Heart right ventricle (tissue), 16 donors: ENCODE results near the gene NAALADL2. TPM values are rescaled to one million over a fixed set of nuclear protein-coding genes. Genes with fewer than 3 reads are reported as not detected.

ENCODE experiments used
- ATAC-seq, 8 donors: fragments of 200-7000 bp; cut with Tn5 transposase; one replicate each; pipeline ENCODE4 v1.9.1; 2020; ENCODE audit warnings: mild to moderate bottlenecking in 8 of 8, moderate library complexity in 8 of 8, moderate number of reproducible peaks in 1 of 8
- DNase-seq, 2 donors: peaks; one replicate each; pipeline ENCODE4 v3.0.0-alpha.2; 2020
- H3K27ac ChIP-seq, 10 donors: fragments of 200-600 bp; sonication (generic) in 2 of 10; one replicate each; pipeline versions ENCODE4 v1.5.0 to v1.8.0; 2020 to 2022; ENCODE audit warnings: mild to moderate bottlenecking in 3 of 10
- H3K27me3 ChIP-seq, 7 donors: fragments of 200-600 bp; one replicate each; pipeline ENCODE4 v1.8.0; 2021 to 2022; ENCODE audit warnings: mild to moderate bottlenecking in 2 of 7
- H3K36me3 ChIP-seq, 9 donors: fragments of 200-600 bp; sonication (generic) in 1 of 9; one replicate each; pipeline versions ENCODE4 v1.5.0 to v1.8.0; 2020 to 2022; ENCODE audit warnings: mild to moderate bottlenecking in 2 of 9
- H3K4me1 ChIP-seq, 9 donors: fragments of 200-600 bp; sonication (generic) in 1 of 9; one replicate each; pipeline versions ENCODE4 v1.5.0 to v1.8.0; 2020 to 2022; ENCODE audit warnings: mild to moderate bottlenecking in 4 of 9
- H3K4me3 ChIP-seq, 10 donors: fragments of 200-600 bp; sonication (generic) in 2 of 10; one replicate each; pipeline versions ENCODE4 v1.5.0 to v1.8.0; 2020 to 2022; ENCODE audit warnings: mild to moderate bottlenecking in 7 of 10, moderate library complexity in 2 of 10
- H3K9me3 ChIP-seq, 11 donors: fragments of 200-600 bp in 10 of 11; sonication (generic) in 2 of 11; one replicate each; pipeline versions ENCODE4 v1.5.0 to v1.8.0; 2013 to 2022; ENCODE audit warnings: mild to moderate bottlenecking in 2 of 11, control low read depth in 1 of 11, moderate library complexity in 1 of 11
- WGBS, 2 donors: extraction: QIAGEN DNeasy Blood & Tissue Kit; methylation state at CpG; one replicate each; pipeline ENCODE4 v1.1.7; 2013; ENCODE audit warnings: inconsistent platforms in 1 of 2; 5-methylcytosine and 5-hydroxymethylcytosine counted together
- intact Hi-C, 10 donors: fragments of 100-400 bp; cut with DNase I; formaldehyde crosslinking; loops; one replicate each; pipeline versions ENCODE4 v1.11.1 to v1.14.2; 2022
- polyA plus RNA-seq, 2 donors: library from polyadenylated mRNA; stranded (reverse); fragments of 200-250 nt; gene quantifications; one replicate each; pipeline ENCODE4 v1.2.3, GENCODE V29; 2013
- total RNA-seq, 10 donors: library from RNA; stranded (reverse); fragmentation: NEBNext Ultra II Directional in 3 of 10; extraction: Animal tissue kit (Norgen Biotek cat#: 25700) in 3 of 10; gene quantifications; one replicate each; pipeline versions ENCODE4 v1.2.1 to v1.2.4, GENCODE V29; 2021 to 2023
- TF ChIP-seq, protein P1 (sequence below), 9 donors: fragments of 200-600 bp; sonication (generic) in 2 of 9; IDR thresholded peaks; one replicate each; pipeline versions ENCODE4 v1.5.0 to v1.8.0; 2021 to 2022; ENCODE audit warnings: antibody characterized with exemption in 9 of 9, mild to moderate bottlenecking in 5 of 9, moderate library complexity in 1 of 9
- donor health status: Arrhythmogenic right ventricular cardiomyopathy.
- donor health status: ischemic (EF 13 %, LVEDD 7.1; RV severe dilation, severe dysfunction).
- donor health status: healthy with polysubstance abuse.
- donor health status: DM: no; HTN: yes; CAD: no.
- donor health status: DM: no; HTN: no; CAD: no.
- donor health status: ischemic (EF 25% LVEDD 6.9; RV normal size, moderate dysfunction).
- donor health status: ischemic (EF 25% LVEDD 5.7; RV mildly dilated, moderate dysfunction).
- donor health status: healthy.
- donor health status: DM: yes; HTN: yes; CAD: no.
- donor health status: Ischemic cardiomyopathy.
- donor health status: ischemic (EF 35%, LVEDD 5.7; RV mildly dilated, moderate dysfunction).
- donor health status: nonischemic (EF 11% LVEDD 7.7; RV severe dilation, severe dysfunction).
- donor health status: DM: yes; HTN: yes; CAD: no.
- donor health status: PGD.
- donor health status: ischemic (EF 29% LVEDD 5.4; RV normal size, mild dysfunction).
- donor health status: nonischemic (EF 23%, LVEDD 6.1; RV moderate dilation, normal function).

NAALADL2 gene
- total and polyA plus RNA-seq, 12 donors: 0.36 to 11.9 (median 5.2) TPM

DNA sequence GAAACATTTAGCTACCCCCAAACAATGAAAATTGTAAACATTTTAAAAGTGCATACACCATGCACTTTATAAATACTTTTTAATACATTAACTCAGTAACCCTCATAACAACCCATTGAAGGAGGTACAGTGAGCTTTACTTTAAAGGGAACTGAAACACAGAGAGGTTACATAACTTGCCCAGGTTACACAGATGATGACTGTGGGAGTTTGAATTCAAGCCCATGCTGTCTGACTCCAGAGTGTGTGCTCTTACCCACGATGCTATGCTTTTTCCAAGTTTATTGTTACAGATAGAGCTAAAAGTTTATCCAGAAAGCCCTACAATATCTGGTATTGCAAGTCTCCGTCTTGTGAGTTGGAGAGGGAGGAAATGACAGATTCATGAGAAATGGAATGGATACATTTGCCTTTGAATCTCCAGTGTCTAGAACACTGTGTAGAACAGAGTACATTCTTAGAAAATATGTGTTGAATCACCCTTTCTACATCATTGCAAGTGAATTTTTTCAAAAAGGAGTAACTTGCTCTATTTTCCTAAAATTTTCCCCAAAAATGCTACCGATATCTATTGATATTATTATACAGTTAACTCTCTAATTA, 428.3 kb downstream of the NAALADL2 start:
- Histone ChIP-seq H3K9me3 (no peaks in the 10 kb centered on the region), H3K4me3 (no peak overlapping the region), H3K36me3 (no peaks in the 10 kb centered on the region), H3K4me1 (peaks cover 0 to 8% (median 0%) of the 10 kb centered on the region in 9 donors), H3K27ac (no peak overlapping the region), H3K27me3 (no peaks in the 10 kb centered on the region)
- WGBS, 2 donors: 83 to 87% methylated on average over 3 of the region's 3 CpGs
- no peak for DNase-seq
- intact Hi-C loops: no loop called here
- ATAC-seq: no peak
- TF ChIP-seq, protein P1, sequence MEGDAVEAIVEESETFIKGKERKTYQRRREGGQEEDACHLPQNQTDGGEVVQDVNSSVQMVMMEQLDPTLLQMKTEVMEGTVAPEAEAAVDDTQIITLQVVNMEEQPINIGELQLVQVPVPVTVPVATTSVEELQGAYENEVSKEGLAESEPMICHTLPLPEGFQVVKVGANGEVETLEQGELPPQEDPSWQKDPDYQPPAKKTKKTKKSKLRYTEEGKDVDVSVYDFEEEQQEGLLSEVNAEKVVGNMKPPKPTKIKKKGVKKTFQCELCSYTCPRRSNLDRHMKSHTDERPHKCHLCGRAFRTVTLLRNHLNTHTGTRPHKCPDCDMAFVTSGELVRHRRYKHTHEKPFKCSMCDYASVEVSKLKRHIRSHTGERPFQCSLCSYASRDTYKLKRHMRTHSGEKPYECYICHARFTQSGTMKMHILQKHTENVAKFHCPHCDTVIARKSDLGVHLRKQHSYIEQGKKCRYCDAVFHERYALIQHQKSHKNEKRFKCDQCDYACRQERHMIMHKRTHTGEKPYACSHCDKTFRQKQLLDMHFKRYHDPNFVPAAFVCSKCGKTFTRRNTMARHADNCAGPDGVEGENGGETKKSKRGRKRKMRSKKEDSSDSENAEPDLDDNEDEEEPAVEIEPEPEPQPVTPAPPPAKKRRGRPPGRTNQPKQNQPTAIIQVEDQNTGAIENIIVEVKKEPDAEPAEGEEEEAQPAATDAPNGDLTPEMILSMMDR (IDR thresholded peaks at IDR 0.05): no peak

DNA sequence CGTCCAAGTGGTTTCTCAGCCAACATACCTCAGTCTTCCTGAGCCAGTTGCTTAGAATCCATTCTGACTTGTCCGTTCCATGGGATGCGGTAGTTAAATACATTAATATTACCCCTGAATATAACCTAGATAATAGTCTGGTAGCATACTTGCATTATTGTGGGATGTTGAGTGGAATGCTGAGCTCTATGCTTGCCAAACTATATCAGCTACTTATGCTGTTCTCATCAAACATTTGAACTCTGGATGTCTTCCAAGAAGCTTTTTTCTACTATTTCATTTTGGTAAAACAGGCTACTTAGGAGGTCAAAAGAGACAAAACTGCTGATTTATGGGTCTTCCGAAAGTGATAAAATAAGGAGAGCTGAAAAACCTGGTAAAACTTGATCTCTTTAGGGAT, 429.5 kb downstream of the NAALADL2 start:
- DNase-seq: no peak
- H3K4me1 ChIP-seq: peaks cover 0 to 8% (median 0%) of the 10 kb centered on the region in 9 donors
- no peaks in the 10 kb centered on the region for H3K9me3 ChIP-seq
- WGBS, 2 donors: 48 to 53% methylated on average over 4 of the region's 4 CpGs
- ATAC-seq: peak in 1 of 8 donors; percentile 28
- H3K36me3 ChIP-seq: no peaks in the 10 kb centered on the region
- H3K27ac ChIP-seq: no peak overlapping the region
- TF ChIP-seq, protein P1 (IDR thresholded peaks at IDR 0.05): no peak
- no peak overlapping the region for H3K4me3 ChIP-seq
- H3K27me3 ChIP-seq: no peaks in the 10 kb centered on the region
- intact Hi-C loops: no loop called here

DNA sequence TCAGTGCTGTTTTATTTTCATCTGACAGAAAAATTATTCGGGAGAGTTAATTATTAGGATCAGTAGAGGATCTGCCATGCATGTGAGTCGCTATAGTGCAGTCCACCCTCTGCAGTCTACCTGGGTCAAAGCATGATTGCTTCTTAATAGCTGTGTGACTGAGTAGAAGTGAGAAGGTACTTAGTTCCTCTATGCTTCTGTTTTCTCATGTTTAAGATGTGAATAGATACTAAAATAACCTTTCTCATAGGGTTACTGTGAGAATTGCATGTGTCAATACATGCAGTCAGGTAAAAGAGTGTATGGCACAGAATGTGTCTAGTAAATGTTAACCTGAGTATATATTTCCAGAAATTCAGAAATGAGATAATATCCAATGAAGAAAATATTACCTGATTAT, 435.7 kb downstream of the NAALADL2 start:
- WGBS, 2 donors: 48 to 96% methylated on average over 2 of the region's 2 CpGs
- no peak overlapping the region for H3K4me3 ChIP-seq
- H3K36me3 ChIP-seq: no peaks in the 10 kb centered on the region
- no peaks in the 10 kb centered on the region for H3K9me3 ChIP-seq
- H3K27me3 ChIP-seq: no peaks in the 10 kb centered on the region
- intact Hi-C loops: no loop called here
- H3K27ac ChIP-seq: no peak overlapping the region
- no peak for DNase-seq
- no peak for ATAC-seq
- no peaks in the 10 kb centered on the region for H3K4me1 ChIP-seq
- TF ChIP-seq, protein P1 (IDR thresholded peaks at IDR 0.05): no peak

DNA sequence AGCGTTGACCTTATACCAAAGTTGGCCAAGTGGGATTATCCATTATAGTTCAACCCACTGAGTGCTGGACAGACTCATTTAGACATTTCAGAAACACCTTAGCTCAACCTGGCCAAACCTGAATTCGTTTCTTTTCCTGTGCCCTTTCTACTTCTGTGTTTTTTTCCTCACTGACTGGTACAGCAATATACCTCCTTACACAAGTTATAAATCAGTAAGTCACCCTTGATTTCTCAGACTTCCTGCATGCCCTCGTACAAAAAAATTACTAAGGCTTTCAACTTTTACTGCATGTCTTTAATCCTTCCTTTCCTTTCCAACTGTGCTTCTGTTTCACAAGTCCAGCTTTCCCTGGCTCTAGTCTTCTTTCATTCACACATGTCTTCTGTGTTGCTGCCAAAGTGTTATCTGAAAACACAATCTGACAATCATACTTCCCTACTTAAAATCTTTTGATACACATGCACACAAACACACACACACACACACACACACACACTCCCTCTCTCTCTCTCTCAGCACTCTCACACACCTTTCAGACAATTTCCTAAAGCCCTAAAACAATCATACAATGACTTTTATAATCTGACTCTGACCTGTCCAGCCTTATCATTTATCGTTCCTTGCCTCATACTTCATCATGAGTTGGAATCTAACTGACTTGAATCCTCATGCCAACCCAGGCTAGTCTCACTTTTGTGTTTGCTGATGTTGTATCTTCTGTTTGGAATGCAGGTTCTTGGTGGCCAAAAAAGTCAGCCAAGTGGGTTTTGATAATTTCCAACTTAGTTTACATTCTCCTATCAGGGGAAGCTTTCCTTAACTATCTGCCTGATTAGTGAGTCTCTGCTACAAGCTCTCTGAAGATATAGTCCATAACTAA, 436.4 kb downstream of the NAALADL2 start:
- Histone ChIP-seq H3K4me1 (no peaks in the 10 kb centered on the region), H3K27ac (no peak overlapping the region), H3K27me3 (no peaks in the 10 kb centered on the region), H3K4me3 (no peak overlapping the region), H3K9me3 (no peaks in the 10 kb centered on the region), H3K36me3 (no peaks in the 10 kb centered on the region)
- intact Hi-C loops: no loop called here
- TF ChIP-seq, protein P1 (IDR thresholded peaks at IDR 0.05): no peak
- WGBS, 2 donors: 54 to 73% methylated on average over 4 of the region's 4 CpGs
- DNase-seq (no peak), ATAC-seq (no peak)
